A204.1 (cell line): Measurements from ENCODE around the gene C1QTNF9.
"Not testable (repeated sequence)": the region's sequence is repeated elsewhere in the genome, so short reads cannot be mapped to it uniquely, and the experiment has no call there.

Experiments
- FAIRE-seq: peaks from 2 replicates; lab custom pipeline; 2012; peaks lifted over from hg19 to GRCh38; lab: Jason Lieb, UNC

C1QTNF9 gene

DNA sequence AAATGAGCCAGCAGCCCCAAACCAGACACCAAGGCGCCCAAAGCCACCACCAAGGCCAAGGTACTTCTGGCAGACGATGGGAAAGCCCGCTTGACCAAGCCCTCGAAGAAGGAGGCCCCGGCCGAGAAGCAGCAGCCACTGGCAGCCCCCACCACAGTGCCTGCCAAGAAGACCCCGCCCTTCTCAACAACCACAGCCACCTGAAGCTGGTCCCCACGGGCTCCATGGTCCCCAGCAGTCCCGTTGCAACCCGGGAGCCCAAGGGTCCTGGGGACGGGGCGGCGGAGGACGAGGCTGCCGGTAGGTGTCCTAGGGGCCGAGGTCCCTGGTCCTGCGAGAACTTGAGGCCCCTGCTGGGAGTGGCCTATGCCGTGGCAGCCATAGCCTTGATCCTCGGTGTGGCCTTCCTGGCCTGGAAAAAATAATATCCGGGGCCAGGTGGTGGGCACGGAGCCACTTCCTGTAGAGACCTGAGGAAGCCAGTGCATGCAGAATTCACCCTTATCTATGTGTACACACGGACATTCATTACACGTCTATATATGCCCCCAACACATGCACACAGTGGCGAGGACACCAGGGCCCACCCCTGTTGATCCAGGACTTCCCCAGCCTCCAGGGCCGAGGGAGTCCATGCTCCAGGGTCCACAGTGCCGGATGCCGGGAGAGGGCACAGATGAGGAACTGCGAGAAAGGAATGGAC, 13.8 kb downstream of the C1QTNF9 start:
- no peak for FAIRE-seq

DNA sequence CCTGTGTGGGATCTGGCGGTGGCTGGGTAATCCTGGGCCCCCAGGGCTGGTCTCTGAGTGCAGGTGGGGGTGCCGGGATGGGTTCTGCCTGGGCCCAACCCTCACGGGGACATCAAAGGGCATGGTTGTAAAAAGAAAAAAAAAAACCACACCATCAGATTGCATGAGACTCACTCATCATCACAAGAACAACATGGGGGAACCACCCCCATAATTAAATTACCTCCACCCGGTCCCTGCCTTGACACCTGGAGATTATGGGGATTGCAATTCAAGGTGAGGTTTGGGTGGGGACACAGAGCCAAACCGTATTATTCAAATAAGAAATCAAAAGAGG, 14.3 kb downstream of the C1QTNF9 start:
- FAIRE-seq, result no peak

DNA sequence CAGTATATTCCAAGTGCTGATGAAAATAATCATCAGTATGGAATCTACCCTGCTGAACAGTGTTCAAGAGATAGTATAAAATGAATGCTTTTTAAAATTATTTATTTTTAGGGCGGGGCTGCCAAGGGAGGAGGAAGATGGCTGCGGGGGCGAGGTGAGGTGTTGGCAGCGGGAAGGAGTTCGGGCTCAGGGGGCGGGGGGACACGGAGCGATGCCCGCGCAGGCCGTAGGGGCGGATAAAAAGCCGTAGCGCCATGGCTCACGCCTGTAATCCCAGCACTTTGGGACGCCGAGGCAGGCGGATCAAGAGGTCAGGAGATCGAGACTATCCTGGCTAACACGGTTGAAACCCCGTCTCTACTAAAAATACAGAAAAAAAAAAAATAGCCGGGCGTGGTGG, 18.2 kb downstream of the C1QTNF9 start:
- FAIRE-seq, result not testable (repeated sequence)

DNA sequence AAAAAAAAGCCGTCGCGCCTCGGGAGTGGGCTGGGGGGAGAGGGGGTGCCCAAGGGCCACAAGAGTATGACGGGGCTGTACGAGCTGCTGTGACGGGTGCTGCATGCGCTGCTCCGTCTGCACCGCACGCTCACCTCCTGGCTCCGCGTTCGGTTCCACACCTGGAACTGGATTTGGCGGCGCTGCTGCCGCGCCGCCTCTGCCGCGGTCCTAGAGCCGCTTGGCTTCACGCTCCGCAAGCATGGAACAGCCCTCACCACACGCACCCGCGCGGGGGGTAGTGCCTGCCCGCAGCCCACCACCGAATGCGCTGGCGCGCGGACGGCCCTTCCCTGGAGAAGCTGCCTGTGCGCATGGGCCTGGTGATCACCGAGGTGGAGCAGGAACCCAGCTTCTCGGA, 18.8 kb downstream of the C1QTNF9 start:
- no peak for FAIRE-seq

DNA sequence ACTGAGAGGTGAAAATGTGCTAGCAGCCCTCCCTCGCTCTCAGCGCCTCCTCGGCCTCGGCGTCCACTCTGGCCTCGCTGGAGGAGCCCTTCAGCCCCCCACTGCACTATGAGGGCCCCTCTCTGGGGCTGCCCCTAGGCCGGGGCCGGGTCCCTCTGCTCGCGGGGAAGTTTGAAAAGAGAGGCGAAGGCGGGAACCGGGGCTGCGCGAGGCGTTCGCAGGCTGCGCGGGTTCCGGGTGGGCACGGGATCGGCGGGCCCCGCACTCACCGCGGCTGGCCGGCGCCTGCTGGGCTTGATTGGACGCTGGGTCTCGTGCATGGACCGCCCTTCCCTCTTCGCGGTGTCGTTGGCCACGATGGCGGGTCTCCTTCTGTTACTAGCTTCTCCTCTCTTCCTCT, 29.3 kb downstream of the C1QTNF9 start:
- FAIRE-seq, result no peak

DNA sequence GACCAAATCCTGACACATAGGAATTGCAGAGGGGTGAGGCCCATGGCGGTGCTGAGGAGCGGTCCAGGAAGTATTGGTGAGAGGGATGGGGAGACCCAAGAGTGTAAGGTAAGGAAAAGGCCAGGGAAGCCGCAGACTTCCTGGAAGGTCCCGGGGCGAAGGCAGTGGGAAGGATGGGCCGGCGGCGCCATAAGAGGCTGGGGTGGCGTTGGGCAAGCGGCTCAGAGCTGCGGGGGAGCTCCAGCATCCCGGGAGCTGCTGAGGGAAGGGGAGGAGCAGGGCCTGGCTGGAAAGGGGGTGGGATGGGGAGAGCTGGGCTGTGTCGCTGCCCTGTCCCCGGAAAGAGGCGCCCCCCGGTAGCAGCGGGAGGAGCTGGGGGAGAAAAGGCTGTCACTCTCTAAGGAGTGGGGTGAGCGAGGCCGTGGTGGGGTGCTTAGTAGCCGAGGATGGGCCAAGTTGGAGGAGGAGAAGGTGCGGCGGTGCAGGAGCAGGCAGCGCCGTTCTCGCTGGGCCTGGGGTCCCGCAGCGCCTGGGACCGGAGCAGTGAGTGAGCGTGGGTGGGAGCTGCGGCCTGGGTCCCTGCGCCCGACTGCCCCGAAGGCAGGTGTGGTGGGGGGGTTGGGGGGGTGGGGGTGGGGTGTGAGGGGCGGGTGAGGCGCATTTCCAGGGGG, 30.7 kb downstream of the C1QTNF9 start:
- FAIRE-seq, result no peak

DNA sequence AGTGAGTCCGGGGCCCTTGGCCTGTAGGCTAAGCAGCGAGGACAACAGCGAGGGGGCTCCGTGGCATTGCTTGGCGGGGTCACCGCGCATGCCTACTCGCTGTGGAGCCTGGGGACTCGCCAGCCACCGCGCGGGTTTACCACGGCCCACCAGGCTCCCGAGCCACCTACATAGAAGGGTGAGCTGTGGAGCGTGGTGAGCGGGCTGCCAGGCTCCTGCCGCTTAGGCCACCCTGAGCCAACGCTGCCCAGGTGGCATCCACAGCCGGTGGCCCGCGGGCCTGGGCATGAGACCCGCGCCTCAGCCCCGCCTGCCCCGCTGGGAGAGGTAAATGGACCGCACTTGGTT, 31.2 kb downstream of the C1QTNF9 start:
- FAIRE-seq, result no peak

DNA sequence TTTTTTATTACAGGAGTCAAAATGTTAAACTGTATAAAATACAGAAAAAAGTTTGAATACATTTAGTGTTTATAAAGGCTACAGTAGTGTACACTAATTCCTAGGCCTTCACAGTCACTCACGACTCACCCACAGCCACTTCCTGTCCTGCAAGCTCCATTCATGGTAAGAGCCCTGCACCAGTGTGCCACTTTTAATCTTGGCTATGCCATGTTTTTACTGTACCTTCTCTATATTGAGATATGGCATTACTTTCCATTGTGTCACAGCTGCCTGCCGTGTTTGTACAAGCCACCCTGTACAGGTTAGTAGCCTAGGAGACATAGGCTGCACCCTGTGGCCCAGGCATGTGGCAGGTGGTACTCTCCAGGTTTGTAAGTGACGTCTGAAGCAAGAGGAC, 32.1 kb downstream of the C1QTNF9 start:
- FAIRE-seq, result no peak

DNA sequence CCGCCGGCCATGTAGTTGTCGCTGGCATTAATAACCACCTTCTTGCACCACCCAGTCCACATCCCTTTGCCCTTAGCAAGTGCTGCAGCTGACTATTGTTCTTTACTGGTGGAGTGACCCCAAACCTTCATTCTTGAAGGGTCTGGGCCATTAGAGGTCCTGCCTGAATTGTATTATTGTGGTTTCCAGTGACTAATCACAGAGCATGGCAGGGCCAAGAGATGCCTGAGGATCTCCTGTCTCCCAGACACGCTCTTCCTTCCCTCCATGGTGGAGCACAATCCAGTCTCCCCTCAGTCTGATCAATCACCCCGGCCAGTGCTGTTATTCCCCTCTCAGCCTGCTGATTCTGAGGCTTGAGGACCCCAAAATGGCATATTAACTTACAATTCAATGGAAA, 39.0 kb downstream of the C1QTNF9 start:
- no peak for FAIRE-seq

DNA sequence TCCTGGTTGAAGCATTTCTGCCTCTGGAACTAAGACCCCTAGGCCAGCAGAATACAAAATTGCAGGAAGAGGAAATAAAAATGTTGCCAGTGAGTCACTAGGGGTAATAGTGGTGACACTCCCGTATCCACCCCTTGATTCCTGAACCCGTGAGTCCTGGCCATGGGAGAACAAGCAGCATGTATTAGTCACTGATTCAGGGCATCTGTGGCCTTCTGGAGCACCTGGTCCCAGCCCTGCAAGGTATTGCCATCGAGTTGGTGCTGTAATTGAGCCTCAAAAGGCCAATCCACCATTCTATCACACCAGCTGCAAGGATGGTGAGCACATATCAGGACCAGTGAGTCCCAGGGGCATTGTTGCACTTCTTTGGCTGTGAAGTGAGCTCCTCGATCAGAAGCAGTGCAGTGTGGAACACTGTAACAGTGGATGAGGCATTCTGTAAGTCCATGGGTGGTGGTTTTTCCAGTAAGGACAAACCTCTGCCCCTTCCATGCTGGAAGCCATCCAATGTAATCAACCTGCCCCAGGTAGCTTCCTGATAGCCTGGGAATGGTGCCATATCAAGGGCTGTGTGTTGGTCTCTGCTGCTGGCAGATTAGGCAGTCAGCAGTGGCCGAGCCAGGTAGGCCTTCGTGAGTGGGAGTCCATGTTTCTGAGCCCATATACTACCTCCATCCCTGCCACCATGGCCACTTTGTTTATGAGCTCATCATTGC, 39.6 kb downstream of the C1QTNF9 start:
- no peak for FAIRE-seq

DNA sequence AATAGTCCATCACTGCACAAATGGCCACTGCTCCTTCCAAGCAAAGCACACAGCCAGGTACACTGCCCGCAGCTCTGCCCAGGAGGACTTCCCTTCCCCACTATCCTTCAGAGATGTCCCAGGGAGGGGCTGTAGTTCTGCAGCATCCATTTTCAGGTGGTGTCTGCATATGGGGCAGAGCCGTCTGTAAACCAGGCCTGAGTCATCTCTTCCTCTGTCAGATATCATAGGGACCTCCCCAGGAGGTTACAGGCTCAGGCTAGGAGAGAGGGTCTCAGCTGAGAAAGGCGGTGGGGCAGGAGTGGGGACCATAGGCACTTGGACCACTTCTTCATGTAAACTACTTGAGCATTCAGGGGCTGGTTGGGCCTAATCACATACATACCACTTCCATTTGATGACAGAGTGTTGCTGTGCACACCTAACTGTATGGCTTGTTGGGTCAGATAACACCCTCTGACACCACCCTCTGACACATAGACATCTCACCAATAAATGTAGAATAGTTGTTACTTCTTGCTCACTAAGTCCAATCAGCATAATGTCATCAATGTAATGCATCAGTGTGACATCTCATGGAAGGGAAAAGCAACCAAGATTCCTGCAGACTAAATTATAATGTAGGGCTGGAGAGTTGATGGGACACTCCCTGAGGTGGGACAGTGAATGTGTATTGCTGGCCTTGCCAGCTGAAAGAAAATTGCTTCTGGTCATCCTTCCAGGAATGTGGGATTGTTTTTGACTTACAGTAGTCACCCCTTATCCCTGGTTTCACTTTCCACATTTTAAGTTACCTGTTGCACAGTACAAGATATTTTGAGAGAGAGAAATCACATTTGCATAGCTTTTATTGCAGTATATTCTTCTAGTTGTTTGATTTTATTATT, 40.6 kb downstream of the C1QTNF9 start:
- FAIRE-seq, result not testable (repeated sequence)

DNA sequence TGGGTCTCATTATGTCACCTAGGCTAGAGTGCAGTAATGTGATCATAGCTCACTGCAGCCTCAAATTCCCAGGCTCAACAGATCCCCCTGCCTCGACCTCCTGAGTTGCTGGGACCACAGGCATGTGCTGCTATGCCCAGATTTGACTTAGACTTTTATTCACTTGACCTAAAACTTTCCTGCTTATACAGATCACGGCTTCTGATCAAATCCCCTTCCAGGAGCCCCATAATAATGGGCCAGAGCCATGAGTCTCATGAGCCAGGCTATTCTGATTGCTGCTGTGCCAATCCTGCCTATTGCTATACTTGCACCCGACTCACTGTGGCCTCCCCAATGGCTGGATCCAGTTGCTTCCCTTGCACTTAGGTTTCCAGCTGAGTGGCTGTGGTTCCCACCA, 42.0 kb downstream of the C1QTNF9 start:
- no peak for FAIRE-seq

DNA sequence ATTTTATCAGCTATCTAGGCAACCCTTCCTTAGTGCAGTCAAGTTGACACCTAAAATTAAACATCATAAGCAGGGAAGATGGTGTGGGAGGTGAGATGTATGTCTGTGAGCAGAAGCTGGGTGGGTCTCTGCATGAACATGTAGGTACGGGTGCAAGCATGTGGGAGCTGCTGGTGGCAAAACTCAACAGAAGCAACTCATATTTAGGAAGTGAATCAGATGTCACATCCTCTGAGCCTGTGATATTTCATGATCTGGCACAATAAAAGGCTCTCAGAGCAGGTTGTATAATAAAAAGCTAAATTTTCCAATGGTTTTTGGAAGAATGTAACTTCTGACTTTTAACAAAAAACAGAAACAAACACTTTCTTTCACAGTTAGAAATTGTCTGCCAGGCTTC, 44.4 kb downstream of the C1QTNF9 start:
- no peak for FAIRE-seq

DNA sequence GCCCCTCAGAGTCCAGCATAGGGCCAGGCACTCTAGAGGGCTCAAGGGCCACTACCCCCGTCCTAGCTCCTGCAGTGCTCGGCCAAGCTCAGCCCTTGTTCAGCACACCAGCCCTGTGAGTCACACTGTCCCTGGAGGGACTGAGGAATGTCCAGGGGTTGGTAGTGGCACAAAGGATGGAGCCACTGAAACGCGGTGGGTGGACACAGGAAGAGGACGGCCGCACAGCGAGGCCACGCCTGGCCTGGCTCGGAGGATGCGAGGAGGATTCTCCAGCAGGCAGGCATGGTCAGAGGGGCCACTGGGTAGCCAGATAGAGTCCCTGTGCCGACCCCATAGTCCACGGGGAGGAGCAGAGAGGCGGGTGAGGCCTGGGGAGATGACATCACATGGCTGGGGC, 45.7 kb downstream of the C1QTNF9 start:
- no peak for FAIRE-seq

DNA sequence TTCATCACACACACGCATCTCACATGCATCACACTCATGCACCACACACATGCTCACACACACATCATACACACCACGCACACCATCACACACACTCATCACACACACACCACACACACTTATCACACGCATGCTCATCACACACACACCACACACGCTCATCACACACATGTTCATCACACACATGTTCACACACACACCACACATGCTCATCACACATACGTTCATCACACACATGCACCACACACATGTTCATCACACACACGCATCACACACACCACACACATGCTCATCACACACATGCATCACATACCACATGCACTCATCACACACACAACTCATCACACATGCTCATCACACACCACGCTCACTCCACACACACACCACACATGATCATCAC, 46.9 kb downstream of the C1QTNF9 start:
- FAIRE-seq, result no peak

DNA sequence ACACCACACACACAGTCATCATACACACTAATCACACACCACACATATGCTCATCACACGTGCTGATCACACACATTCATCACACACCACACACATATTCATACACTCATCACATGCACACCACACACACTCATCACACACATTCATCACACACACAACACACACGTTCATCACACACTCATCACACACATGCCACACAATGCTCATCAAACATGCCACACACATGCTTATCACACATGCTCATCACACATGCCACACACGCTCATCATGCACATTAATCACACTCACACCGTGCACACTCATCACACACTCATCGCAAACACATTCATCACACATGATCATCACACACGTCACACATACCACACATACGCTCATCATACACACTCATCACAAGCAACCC, 47.5 kb downstream of the C1QTNF9 start:
- no peak for FAIRE-seq

DNA sequence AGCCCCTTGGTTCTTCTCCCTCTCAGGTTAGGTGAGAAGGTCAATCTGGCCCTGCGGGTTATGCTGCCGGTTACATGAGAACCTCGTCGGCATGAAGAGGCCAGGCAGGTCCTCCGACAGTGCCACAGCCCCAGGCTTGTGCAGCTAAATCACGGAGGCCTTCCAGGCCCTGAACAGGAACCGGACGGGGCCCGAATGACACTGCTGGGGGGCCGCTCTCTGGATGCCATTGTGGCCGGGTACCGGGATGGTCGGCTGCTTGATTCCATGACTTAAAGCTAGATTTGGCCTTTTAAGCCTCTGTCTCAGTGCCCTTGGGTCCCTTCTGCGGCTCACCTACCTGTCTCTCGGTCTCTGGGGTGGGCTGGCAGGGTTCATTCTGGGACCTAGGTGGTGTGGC, 48.4 kb downstream of the C1QTNF9 start:
- no peak for FAIRE-seq

DNA sequence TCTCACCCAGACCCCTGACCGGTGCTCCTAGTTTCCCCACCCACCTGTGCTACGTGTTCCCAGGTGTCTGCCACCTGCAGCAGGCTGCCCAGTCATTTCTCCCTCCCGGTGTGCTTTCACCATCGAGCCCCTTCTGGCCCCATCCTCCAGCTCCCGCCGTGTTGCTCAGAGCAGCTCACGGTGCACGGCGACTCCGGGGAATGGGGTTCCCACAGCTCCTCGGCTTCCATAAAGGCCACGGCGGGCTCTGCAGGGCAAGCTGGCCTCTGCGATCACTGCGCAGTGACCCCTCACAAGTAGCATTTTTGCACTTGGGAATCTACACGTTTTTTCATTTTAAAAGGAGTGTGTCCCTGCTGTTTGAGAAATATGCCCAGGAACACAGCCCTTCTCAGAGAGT, 49.5 kb downstream of the C1QTNF9 start:
- FAIRE-seq, result not testable (repeated sequence)

DNA sequence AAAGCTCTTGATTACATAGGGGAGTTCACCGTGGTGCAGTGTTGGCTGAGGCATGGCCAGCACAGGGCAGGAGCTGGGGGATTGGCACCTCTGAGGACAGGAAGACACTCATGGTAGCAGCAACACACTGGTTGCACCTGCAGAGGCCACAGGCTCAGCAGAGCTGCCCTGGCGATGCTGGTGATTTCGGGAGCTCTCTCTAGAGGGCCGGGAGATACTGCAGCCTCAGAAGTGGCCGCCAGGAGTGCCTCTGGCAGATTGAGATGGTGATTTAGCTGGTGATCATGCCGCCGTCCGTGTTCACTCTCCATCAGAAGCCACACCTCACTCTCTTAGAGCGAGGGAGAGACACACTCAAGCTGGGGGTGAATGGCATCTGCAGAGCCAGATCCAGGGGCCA, 49.9 kb downstream of the C1QTNF9 start:
- FAIRE-seq, result not testable (repeated sequence)

DNA sequence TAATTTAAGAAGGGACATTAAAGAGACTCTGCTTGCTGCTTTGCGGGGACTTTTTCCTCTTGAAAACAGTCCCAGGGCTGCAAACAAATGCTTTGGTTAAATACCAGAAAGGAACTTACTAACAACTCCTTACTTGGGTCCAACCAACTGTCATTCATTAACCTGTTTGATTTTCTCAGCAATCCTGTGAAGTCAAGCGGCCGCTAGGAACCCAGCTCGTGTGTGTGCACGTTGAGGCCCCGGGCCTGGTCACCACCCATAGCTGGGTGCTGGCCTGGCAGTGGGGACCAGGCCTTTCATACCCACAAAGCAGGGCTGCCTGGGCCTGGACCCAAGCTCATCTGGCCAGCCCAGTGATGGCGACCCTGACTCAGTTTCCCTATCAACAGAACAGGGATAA, 50.7 kb downstream of the C1QTNF9 start:
- no peak for FAIRE-seq

DNA sequence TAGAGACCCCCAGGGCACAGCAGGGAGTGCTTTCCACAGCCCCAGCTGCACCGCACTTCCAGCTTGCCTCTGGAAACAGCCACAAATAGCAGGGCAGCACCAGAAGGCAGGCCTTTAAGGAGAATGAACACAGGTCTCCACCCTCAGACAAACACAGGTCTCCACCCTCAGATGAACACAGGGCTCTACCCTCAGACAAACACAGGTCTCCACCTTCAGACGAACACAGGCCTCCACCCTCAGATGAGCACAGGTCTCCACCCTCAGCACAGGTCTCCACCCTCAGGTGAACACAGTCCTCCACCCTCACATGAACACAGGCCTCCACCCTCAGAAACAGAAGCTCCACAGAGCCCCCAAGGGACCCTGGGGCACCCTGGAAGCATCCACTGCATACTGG, 51.7 kb downstream of the C1QTNF9 start:
- no peak for FAIRE-seq

DNA sequence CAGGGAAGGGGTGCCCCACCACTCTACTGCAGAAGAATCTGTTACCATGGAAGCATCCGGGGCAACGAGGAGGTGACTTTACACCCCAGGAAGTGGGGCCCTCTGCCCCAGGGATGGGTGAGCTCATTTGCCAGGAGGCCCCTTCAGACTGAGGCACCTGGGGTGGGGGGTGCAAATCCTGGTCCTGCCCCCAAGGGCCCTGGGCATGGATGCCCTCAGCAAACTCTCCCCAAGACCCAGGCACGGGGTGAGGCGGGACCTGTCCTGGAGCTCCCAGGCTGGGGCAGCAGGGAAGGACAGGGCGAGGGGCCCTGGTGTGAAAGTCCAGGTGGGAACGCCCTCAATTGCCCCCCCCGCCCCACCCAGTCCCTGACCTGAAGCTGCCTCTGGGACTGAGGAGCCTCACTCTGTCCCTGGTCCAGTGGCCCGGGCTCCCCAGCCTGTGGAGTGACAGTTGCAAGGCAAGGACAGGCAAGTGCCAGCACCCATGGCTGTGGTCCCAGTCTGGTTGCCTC, 52.5 kb downstream of the C1QTNF9 start:
- FAIRE-seq, result no peak
